Endothelial cell of umbilical vein (primary cell): ENCODE data around the gene DNMT3L.

Source experiments
- POLR2AphosphoS5 ChIP-seq: IDR thresholded peaks from 2 replicates; pipeline ENCODE4 v1.6.1; 2012; ENCODE audit warnings: low read depth, mild to moderate bottlenecking, control low read depth, low read length, moderate library complexity; ENCODE audit not compliant: insufficient read depth
- TF ChIP-seq, protein P1 (sequence below), 2 donors: IDR thresholded peaks; 1 replicate in 1 of 2; 2 replicates in 1 of 2; pipeline ENCODE4 v1.5.1; 2011; ENCODE audit warnings: low read length in 2 of 2, mild to moderate bottlenecking in 2 of 2, moderate library complexity in 2 of 2, control low read depth in 1 of 2, inconsistent platforms in 1 of 2, low read depth in 1 of 2; ENCODE audit not compliant: insufficient read depth in 1 of 2; ENCODE audit errors: extremely low read depth in 1 of 2

DNA sequence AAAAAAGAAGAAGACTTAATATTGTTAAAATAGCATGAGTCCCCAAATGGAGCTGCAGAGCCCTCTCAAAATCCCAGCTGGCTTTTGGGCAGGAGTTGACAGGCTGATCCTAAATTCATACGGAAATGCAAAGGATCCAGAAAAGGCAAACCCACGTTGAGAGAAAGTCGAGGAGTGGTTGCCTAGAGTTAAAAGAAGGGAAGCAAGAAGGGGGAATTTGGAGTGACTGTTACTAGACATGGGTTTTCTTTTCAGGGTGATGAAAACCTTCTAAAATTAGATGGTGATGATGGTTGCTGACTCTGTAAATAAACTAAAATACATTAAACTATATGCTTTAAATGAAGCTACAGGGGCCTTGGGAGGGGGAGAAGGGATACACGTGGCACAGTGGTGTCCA, 1.6 kb downstream of the DNMT3L start:
- TF ChIP-seq, protein P1, sequence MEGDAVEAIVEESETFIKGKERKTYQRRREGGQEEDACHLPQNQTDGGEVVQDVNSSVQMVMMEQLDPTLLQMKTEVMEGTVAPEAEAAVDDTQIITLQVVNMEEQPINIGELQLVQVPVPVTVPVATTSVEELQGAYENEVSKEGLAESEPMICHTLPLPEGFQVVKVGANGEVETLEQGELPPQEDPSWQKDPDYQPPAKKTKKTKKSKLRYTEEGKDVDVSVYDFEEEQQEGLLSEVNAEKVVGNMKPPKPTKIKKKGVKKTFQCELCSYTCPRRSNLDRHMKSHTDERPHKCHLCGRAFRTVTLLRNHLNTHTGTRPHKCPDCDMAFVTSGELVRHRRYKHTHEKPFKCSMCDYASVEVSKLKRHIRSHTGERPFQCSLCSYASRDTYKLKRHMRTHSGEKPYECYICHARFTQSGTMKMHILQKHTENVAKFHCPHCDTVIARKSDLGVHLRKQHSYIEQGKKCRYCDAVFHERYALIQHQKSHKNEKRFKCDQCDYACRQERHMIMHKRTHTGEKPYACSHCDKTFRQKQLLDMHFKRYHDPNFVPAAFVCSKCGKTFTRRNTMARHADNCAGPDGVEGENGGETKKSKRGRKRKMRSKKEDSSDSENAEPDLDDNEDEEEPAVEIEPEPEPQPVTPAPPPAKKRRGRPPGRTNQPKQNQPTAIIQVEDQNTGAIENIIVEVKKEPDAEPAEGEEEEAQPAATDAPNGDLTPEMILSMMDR (IDR thresholded peaks at IDR 0.05; ENCODE audit: extremely low read depth in 1 of 2, insufficient read depth in 1 of 2, low read depth in 1 of 2, low read length in 2 of 2): no peak
- TF ChIP-seq POLR2AphosphoS5: no peak
